Stimulated activated CD4-positive, alpha-beta T cell treated with anti-CD3 and anti-CD28 coated beads, Interleukin-1b, Interleukin-23, amount 100 ng/mL, for 1 hour (primary cell): ENCODE measurements around the gene ABCA6.
"Not testable (repeated sequence)": the region's sequence is repeated elsewhere in the genome, so short reads cannot be mapped to it uniquely, and the experiment has no call there.

Experiments used
- DNase-seq, 2 donors: peaks; one replicate each; pipeline ENCODE4 v3.0.0-alpha.2; 2020; ENCODE audit warnings: low read depth in 2 of 2

The ABCA6 gene

GRCh38 chr17:69073392-69073791, 68.3 kb downstream of the ABCA6 start:
- DNase-seq: not testable (repeated sequence)

GRCh38 chr17:69072803-69073256, 68.9 kb downstream of the ABCA6 start:
- not testable (repeated sequence) for DNase-seq

GRCh38 chr17:69071233-69071586, 70.5 kb downstream of the ABCA6 start:
- DNase-seq: not testable (repeated sequence)

- DNase-seq: not testable (repeated sequence)
Observed at GRCh38 chr17:69070378-69071232, 71.1 kb downstream of the ABCA6 start.

- DNase-seq: no peak
Observed at GRCh38 chr17:69069226-69069750, 72.4 kb downstream of the ABCA6 start.

GRCh38 chr17:69067274-69068047, 74.2 kb downstream of the ABCA6 start:
- DNase-seq: no peak

- DNase-seq: no peak
Observed at GRCh38 chr17:69066482-69066881, 75.2 kb downstream of the ABCA6 start.

- DNase-seq: no peak
Observed at GRCh38 chr17:69065113-69065512, 76.6 kb downstream of the ABCA6 start.

- no peak for DNase-seq
Observed at GRCh38 chr17:69064476-69064875, 77.2 kb downstream of the ABCA6 start.

- DNase-seq: no peak
Observed at GRCh38 chr17:69064001-69064400, 77.7 kb downstream of the ABCA6 start.

GRCh38 chr17:69062860-69063581, 78.7 kb downstream of the ABCA6 start:
- DNase-seq: no peak

GRCh38 chr17:69061721-69062556, 79.8 kb downstream of the ABCA6 start:
- DNase-seq: no peak

GRCh38 chr17:69060822-69061221, 80.9 kb downstream of the ABCA6 start, which contains the start of gene ABCA9:
Gene ABCA9, minus strand, starts transcription at chr17:69060927. Its CDS starts 9,801 bp downstream, at chr17:69051126.
- no peak for DNase-seq

- no peak for DNase-seq
Observed at GRCh38 chr17:69059458-69060175, 82.1 kb downstream of the ABCA6 start.

- DNase-seq: no peak
Observed at GRCh38 chr17:69058165-69058564, 83.5 kb downstream of the ABCA6 start.

- DNase-seq: no peak
Observed at GRCh38 chr17:69057280-69057679, 84.4 kb downstream of the ABCA6 start.

GRCh38 chr17:69056179-69056823, 85.4 kb downstream of the ABCA6 start:
- no peak for DNase-seq

- DNase-seq: no peak
Observed at GRCh38 chr17:69055334-69055733, 86.4 kb downstream of the ABCA6 start.

GRCh38 chr17:69050999-69051775, 90.5 kb downstream of the ABCA6 start:
- no peak for DNase-seq
